K562 (cell line): ENCODE measurements around the gene CYP2C18.

Source experiments
- BMI1 ChIP-seq: fragments of 150-350 bp; IDR thresholded peaks from 2 replicates; pipeline ENCODE4 v1.6.1; 2014; ENCODE audit warnings: low read length
- EP300 ChIP-seq: IDR thresholded peaks from 2 replicates; pipeline ENCODE4 v1.6.1; 2012; ENCODE audit warnings: low read length, improper control_type of control experiment
- FOXP1 ChIP-seq: sonication (generic); formaldehyde crosslinking; IDR thresholded peaks from 2 replicates; pipeline ENCODE4 v1.8.0; 2022; ENCODE audit warnings: mild to moderate bottlenecking, missing genetic modification reagents
- HLTF ChIP-seq: fragments of 450-650 bp; IDR thresholded peaks from 2 replicates; pipeline ENCODE4 v1.6.1; 2016
- HNRNPUL1 ChIP-seq: fragments of 200-400 bp; formaldehyde crosslinking; IDR thresholded peaks from 2 replicates; pipeline ENCODE4 v1.6.1; 2017; ENCODE audit warnings: low read length
- NFIC ChIP-seq: fragments of 450-650 bp; IDR thresholded peaks from 2 replicates; pipeline ENCODE4 v1.6.1; 2017; ENCODE audit warnings: mild to moderate bottlenecking, inconsistent platforms
- SIX5 ChIP-seq, 2 experiments: IDR thresholded peaks; 2 replicates each; pipeline ENCODE4 v1.6.1; 2011; ENCODE audit warnings: low read length in 2 of 2, borderline replicate concordance in 1 of 2, low read depth in 1 of 2, mild to moderate bottlenecking in 1 of 2, moderate library complexity in 1 of 2; ENCODE audit not compliant: insufficient read depth in 1 of 2
- SMC3 ChIP-seq: conservative IDR thresholded peaks from 2 replicates; pipeline ENCODE4 v1.6.1; 2011; ENCODE audit warnings: low read depth, low read length, improper control_type of control experiment; ENCODE audit not compliant: insufficient read depth
- ZNF764 ChIP-seq: fragments of 250-450 bp; sonication (Bioruptor Pico); IDR thresholded peaks from 2 replicates; pipeline ENCODE4 v1.4.0; 2020; ENCODE audit warnings: low read depth, mild to moderate bottlenecking, moderate library complexity
- TF ChIP-seq, protein P1 (sequence below): sonication (generic); formaldehyde crosslinking; IDR thresholded peaks from 2 replicates; pipeline ENCODE4 v1.8.1; 2022; ENCODE audit warnings: missing genetic modification reagents
- TF ChIP-seq, protein P2 (sequence below), 3 experiments: IDR thresholded peaks in 2 of 3; conservative IDR thresholded peaks in 1 of 3; 2 replicates each; pipeline ENCODE4 v1.5.1; 2011 to 2012; ENCODE audit warnings: low read length in 3 of 3, mild to moderate bottlenecking in 3 of 3, control low read depth in 2 of 3, improper control_type of control experiment in 1 of 3, inconsistent platforms in 1 of 3, low read depth in 1 of 3, mixed read lengths in 1 of 3, moderate library complexity in 1 of 3; ENCODE audit not compliant: insufficient read depth in 2 of 3
- TF ChIP-seq, protein P3 (sequence below): sonication (generic); formaldehyde crosslinking; IDR thresholded peaks from 2 replicates; pipeline ENCODE4 v1.8.1; 2022; ENCODE audit warnings: missing genetic modification reagents
- TF ChIP-seq, protein P4 (sequence below): sonication (generic); formaldehyde crosslinking; IDR thresholded peaks from 2 replicates; pipeline ENCODE4 v1.8.0; 2022; ENCODE audit warnings: mild to moderate bottlenecking, missing genetic modification reagents
- TF ChIP-seq, protein P5 (sequence below): sonication (generic); formaldehyde crosslinking; IDR thresholded peaks from 2 replicates; pipeline ENCODE4 v1.5.0; 2020; ENCODE audit warnings: missing genetic modification reagents

GRCh38 chr10:94680544-94680943, 3.0 kb upstream of the CYP2C18 start:
- TF ChIP-seq SMC3, result no peak
- TF ChIP-seq NFIC, result no peak
- TF ChIP-seq, protein P1, sequence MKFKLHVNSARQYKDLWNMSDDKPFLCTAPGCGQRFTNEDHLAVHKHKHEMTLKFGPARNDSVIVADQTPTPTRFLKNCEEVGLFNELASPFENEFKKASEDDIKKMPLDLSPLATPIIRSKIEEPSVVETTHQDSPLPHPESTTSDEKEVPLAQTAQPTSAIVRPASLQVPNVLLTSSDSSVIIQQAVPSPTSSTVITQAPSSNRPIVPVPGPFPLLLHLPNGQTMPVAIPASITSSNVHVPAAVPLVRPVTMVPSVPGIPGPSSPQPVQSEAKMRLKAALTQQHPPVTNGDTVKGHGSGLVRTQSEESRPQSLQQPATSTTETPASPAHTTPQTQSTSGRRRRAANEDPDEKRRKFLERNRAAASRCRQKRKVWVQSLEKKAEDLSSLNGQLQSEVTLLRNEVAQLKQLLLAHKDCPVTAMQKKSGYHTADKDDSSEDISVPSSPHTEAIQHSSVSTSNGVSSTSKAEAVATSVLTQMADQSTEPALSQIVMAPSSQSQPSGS, result no peak
- no peak for TF ChIP-seq ZNF764 (CRISPR knock-in tag)
- TF ChIP-seq, protein P2, sequence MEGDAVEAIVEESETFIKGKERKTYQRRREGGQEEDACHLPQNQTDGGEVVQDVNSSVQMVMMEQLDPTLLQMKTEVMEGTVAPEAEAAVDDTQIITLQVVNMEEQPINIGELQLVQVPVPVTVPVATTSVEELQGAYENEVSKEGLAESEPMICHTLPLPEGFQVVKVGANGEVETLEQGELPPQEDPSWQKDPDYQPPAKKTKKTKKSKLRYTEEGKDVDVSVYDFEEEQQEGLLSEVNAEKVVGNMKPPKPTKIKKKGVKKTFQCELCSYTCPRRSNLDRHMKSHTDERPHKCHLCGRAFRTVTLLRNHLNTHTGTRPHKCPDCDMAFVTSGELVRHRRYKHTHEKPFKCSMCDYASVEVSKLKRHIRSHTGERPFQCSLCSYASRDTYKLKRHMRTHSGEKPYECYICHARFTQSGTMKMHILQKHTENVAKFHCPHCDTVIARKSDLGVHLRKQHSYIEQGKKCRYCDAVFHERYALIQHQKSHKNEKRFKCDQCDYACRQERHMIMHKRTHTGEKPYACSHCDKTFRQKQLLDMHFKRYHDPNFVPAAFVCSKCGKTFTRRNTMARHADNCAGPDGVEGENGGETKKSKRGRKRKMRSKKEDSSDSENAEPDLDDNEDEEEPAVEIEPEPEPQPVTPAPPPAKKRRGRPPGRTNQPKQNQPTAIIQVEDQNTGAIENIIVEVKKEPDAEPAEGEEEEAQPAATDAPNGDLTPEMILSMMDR (IDR thresholded peaks at IDR 0.05 in 2 of 3, conservative IDR thresholded peaks at IDR 0.05 in 1 of 3; ENCODE audit: insufficient read depth in 2 of 3, low read depth in 1 of 3, low read length in 3 of 3), result no peak
- TF ChIP-seq, protein P3, sequence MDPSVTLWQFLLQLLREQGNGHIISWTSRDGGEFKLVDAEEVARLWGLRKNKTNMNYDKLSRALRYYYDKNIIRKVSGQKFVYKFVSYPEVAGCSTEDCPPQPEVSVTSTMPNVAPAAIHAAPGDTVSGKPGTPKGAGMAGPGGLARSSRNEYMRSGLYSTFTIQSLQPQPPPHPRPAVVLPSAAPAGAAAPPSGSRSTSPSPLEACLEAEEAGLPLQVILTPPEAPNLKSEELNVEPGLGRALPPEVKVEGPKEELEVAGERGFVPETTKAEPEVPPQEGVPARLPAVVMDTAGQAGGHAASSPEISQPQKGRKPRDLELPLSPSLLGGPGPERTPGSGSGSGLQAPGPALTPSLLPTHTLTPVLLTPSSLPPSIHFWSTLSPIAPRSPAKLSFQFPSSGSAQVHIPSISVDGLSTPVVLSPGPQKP (CRISPR knock-in tag), result no peak
- TF ChIP-seq HNRNPUL1, result no peak
- TF ChIP-seq EP300, result no peak
- no peak for TF ChIP-seq FOXP1 (CRISPR knock-in tag)
- TF ChIP-seq BMI1, result no peak
- no peak for TF ChIP-seq SIX5 (IDR thresholded peaks at IDR 0.05; ENCODE audit: borderline replicate concordance in 1 of 2, insufficient read depth in 1 of 2, low read depth in 1 of 2, low read length in 2 of 2)
- TF ChIP-seq, protein P4, sequence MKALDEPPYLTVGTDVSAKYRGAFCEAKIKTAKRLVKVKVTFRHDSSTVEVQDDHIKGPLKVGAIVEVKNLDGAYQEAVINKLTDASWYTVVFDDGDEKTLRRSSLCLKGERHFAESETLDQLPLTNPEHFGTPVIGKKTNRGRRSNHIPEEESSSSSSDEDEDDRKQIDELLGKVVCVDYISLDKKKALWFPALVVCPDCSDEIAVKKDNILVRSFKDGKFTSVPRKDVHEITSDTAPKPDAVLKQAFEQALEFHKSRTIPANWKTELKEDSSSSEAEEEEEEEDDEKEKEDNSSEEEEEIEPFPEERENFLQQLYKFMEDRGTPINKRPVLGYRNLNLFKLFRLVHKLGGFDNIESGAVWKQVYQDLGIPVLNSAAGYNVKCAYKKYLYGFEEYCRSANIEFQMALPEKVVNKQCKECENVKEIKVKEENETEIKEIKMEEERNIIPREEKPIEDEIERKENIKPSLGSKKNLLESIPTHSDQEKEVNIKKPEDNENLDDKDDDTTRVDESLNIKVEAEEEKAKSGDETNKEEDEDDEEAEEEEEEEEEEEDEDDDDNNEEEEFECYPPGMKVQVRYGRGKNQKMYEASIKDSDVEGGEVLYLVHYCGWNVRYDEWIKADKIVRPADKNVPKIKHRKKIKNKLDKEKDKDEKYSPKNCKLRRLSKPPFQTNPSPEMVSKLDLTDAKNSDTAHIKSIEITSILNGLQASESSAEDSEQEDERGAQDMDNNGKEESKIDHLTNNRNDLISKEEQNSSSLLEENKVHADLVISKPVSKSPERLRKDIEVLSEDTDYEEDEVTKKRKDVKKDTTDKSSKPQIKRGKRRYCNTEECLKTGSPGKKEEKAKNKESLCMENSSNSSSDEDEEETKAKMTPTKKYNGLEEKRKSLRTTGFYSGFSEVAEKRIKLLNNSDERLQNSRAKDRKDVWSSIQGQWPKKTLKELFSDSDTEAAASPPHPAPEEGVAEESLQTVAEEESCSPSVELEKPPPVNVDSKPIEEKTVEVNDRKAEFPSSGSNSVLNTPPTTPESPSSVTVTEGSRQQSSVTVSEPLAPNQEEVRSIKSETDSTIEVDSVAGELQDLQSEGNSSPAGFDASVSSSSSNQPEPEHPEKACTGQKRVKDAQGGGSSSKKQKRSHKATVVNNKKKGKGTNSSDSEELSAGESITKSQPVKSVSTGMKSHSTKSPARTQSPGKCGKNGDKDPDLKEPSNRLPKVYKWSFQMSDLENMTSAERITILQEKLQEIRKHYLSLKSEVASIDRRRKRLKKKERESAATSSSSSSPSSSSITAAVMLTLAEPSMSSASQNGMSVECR (CRISPR knock-in tag), result no peak
- TF ChIP-seq HLTF, result no peak
- TF ChIP-seq, protein P5, sequence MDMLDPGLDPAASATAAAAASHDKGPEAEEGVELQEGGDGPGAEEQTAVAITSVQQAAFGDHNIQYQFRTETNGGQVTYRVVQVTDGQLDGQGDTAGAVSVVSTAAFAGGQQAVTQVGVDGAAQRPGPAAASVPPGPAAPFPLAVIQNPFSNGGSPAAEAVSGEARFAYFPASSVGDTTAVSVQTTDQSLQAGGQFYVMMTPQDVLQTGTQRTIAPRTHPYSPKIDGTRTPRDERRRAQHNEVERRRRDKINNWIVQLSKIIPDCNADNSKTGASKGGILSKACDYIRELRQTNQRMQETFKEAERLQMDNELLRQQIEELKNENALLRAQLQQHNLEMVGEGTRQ (CRISPR knock-in tag), result no peak
